Measurements from ENCODE around the gene SLIT3.

DNA sequence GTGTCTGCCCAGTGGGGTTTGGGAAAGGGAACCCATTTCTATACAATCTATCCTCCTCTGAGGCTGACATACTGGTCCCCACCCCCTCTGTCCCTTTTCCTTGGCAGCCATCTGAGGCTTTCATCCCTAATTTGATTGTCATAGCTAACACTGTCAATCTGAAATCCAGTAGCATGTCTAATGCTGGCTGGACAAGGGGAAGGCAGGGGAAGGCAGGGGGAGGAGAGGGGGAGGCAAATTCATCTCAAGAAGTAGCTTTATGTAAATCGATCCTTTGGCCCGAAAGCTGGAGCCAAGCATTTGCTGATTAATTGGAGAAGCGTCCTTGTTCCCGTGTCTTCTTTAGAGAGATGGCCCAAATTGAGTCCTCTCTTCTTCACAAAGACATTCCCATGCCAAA, 407.7 kb downstream of the SLIT3 start:
- no peak for TF ChIP-seq CTCF (IDR thresholded peaks at IDR 0.05)
- TF ChIP-seq POLR2A (IDR thresholded peaks at IDR 0.05), result no peak
